ENCODE measurements around the gene ASIC2. TPM values are rescaled to one million over a fixed set of nuclear protein-coding genes. Genes with fewer than 3 reads are reported as not detected.

The ASIC2 gene
- total and polyA plus RNA-seq, 2 donors (not counting 1 experiment from before 2014, with no cell fraction given), result not detected

DNA sequence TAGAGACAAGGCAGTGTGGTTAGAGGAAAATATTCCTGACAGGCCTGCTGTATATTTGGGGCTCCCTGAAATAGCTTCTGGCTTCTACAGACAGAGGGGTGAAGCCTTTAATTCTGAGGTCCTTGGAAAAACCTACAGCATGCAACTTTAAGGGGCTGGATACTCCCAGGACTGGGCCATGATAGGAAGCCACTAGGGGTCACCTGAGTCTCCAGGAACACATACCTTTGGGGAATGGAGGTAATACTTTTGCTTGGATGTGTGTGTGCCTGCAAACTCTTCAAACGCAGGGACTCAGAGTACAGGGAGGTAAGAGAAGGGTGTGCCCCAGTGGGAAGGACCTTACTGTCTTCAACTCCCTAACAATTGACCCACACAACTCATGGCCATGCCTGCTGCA is 4.1 kb downstream of the ASIC2 start:
- Histone ChIP-seq H3K27ac (ENCODE audit: low read length in 2 of 2) (no peak overlapping the region), H2AFZ (ENCODE audit: insufficient read depth, low read depth, low read length, poor library complexity, severe bottlenecking) (no peak overlapping the region), H3K4me3 (ENCODE audit: control extremely low read depth in 1 of 5, extremely low read depth in 1 of 5, insufficient read depth in 1 of 5, low read depth in 2 of 5, low read length in 4 of 5) (no peak overlapping the region), H3K27me3 (replicated peaks in 1 of 4; ENCODE audit: control extremely low read depth in 1 of 4, control insufficient read depth in 3 of 4, insufficient read depth in 4 of 4, low read length in 3 of 4) (peaks cover 0 to 23% (median 15%) of the 10 kb centered on the region in 4 experiments), H4K20me1 (ENCODE audit: control insufficient read depth, insufficient read depth, low read length, poor library complexity, severe bottlenecking) (no peaks in the 10 kb centered on the region), H3K4me2 (replicated peaks; ENCODE audit: low read depth, low read length, poor library complexity, severe bottlenecking) (no peak overlapping the region), H3K4me1 (ENCODE audit: control insufficient read depth in 2 of 2, insufficient read depth in 2 of 2, low read length in 2 of 2) (no peaks in the 10 kb centered on the region), H3K36me3 (replicated peaks in 1 of 2; ENCODE audit: control extremely low read depth in 1 of 2, control insufficient read depth in 1 of 2, extremely low read depth in 1 of 2, insufficient read depth in 2 of 2, low read length in 1 of 2) (no peaks in the 10 kb centered on the region), H3K79me2 (ENCODE audit: control insufficient read depth, insufficient read depth, low read length) (no peaks in the 10 kb centered on the region), H3K9ac (ENCODE audit: low read length) (no peak overlapping the region), H3K9me3 (ENCODE audit: control extremely low read depth in 1 of 3, control insufficient read depth in 2 of 3, insufficient read depth in 1 of 3, low read length in 2 of 3) (no peaks in the 10 kb centered on the region)
- CTCF ChIA-PET, result no interaction called here
- H3K27ac Mint-ChIP-seq, result no peak overlapping the region
- ATAC-seq (ENCODE audit: low read depth), result no peak
- H3K27me3 Mint-ChIP-seq, result peaks cover 55% of the 10 kb centered on the region
- WGBS (ENCODE audit: insufficient coverage), result no CpG with 5 or more reads among the region's 1 CpG
- H3K4me3 Mint-ChIP-seq, result no peak overlapping the region
- no peaks in the 10 kb centered on the region for H3K9me3 Mint-ChIP-seq (ENCODE audit: insufficient read depth)
- DNase-seq, result no peak
- peaks cover 13% of the 10 kb centered on the region for H3K4me1 Mint-ChIP-seq
- POLR2A ChIA-PET, result no interaction called here
- intact Hi-C loops (cut with micrococcal nuclease), result no loop called here
- TF ChIP-seq, protein P1, sequence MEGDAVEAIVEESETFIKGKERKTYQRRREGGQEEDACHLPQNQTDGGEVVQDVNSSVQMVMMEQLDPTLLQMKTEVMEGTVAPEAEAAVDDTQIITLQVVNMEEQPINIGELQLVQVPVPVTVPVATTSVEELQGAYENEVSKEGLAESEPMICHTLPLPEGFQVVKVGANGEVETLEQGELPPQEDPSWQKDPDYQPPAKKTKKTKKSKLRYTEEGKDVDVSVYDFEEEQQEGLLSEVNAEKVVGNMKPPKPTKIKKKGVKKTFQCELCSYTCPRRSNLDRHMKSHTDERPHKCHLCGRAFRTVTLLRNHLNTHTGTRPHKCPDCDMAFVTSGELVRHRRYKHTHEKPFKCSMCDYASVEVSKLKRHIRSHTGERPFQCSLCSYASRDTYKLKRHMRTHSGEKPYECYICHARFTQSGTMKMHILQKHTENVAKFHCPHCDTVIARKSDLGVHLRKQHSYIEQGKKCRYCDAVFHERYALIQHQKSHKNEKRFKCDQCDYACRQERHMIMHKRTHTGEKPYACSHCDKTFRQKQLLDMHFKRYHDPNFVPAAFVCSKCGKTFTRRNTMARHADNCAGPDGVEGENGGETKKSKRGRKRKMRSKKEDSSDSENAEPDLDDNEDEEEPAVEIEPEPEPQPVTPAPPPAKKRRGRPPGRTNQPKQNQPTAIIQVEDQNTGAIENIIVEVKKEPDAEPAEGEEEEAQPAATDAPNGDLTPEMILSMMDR (IDR thresholded peaks at IDR 0.05), result no peak
- no peak for TF ChIP-seq EZH2 (IDR thresholded peaks at IDR 0.05; ENCODE audit: borderline replicate concordance, insufficient read depth, low read depth, low read length, poor library complexity, severe bottlenecking)

GRCh38 chr17:33287096-33287725 is 5.9 kb downstream of the ASIC2 start:
- peaks cover 0 to 14% (median 8%) of the 10 kb centered on the region in 4 experiments for H3K27me3 ChIP-seq (replicated peaks in 1 of 4; ENCODE audit: control extremely low read depth in 1 of 4, control insufficient read depth in 3 of 4, insufficient read depth in 4 of 4, low read length in 3 of 4)
- CTCF ChIA-PET, result no interaction called here
- H3K4me3 ChIP-seq (ENCODE audit: control extremely low read depth in 1 of 5, extremely low read depth in 1 of 5, insufficient read depth in 1 of 5, low read depth in 2 of 5, low read length in 4 of 5), result no peak overlapping the region
- POLR2A ChIA-PET, result no interaction called here
- Mint-ChIP-seq H3K27ac (no peak overlapping the region), H3K9me3 (ENCODE audit: insufficient read depth) (no peaks in the 10 kb centered on the region), H3K4me1 (peaks cover 8% of the 10 kb centered on the region), H3K4me3 (no peak overlapping the region), H3K27me3 (peaks cover 48% of the 10 kb centered on the region)
- no peak overlapping the region for H3K9ac ChIP-seq (ENCODE audit: low read length)
- DNase-seq (no peak), ATAC-seq (ENCODE audit: low read depth) (no peak)
- 88% methylated on average over 2 of the region's 3 CpGs for WGBS (ENCODE audit: insufficient coverage)
- no peak overlapping the region for H3K4me2 ChIP-seq (replicated peaks; ENCODE audit: low read depth, low read length, poor library complexity, severe bottlenecking)
- TF ChIP-seq, protein P1 (IDR thresholded peaks at IDR 0.05), result no peak
- no peak for TF ChIP-seq EZH2 (IDR thresholded peaks at IDR 0.05; ENCODE audit: borderline replicate concordance, insufficient read depth, low read depth, low read length, poor library complexity, severe bottlenecking)
- no peak overlapping the region for H3K27ac ChIP-seq (ENCODE audit: low read length in 2 of 2)
- no peaks in the 10 kb centered on the region for H3K36me3 ChIP-seq (replicated peaks in 1 of 2; ENCODE audit: control extremely low read depth in 1 of 2, control insufficient read depth in 1 of 2, extremely low read depth in 1 of 2, insufficient read depth in 2 of 2, low read length in 1 of 2)
- intact Hi-C loops (cut with micrococcal nuclease), result no loop called here
- no peaks in the 10 kb centered on the region for H3K9me3 ChIP-seq (ENCODE audit: control extremely low read depth in 1 of 3, control insufficient read depth in 2 of 3, insufficient read depth in 1 of 3, low read length in 2 of 3)
- H2AFZ ChIP-seq (ENCODE audit: insufficient read depth, low read depth, low read length, poor library complexity, severe bottlenecking), result no peak overlapping the region
- no peaks in the 10 kb centered on the region for H3K4me1 ChIP-seq (ENCODE audit: control insufficient read depth in 2 of 2, insufficient read depth in 2 of 2, low read length in 2 of 2)
- H4K20me1 ChIP-seq (ENCODE audit: control insufficient read depth, insufficient read depth, low read length, poor library complexity, severe bottlenecking), result no peaks in the 10 kb centered on the region
- H3K79me2 ChIP-seq (ENCODE audit: control insufficient read depth, insufficient read depth, low read length), result no peaks in the 10 kb centered on the region
